ENCODE results near the gene FAM222B.

Gene FAM222B

DNA sequence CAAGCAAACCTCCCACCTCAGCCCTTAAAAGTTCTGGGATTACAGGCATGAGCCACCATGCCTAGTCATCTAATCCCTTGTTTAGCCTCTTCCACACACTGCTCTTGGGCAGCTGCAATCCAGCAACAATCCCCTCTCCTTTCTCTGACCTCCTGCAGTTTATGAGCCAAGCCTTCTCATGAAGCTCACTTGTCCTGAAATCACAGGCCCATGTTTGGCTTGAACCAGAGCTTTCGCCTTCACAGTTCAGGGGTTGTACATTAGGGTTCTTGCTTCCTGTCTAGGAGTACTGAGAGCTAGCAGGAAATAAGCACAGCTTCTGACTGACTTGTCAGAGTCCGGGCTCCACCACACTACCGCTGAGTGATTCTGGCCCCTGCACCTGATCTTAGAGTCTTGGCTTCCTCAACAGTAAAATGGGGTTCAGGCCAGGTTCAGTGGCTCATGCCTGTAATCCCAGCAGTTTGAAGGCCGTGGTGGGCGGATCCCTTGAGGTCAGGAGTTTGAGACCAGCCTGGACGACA lies 28.5 kb upstream of the FAM222B start:
- Histone ChIP-seq H3K79me2 (ENCODE audit: control insufficient read depth, insufficient read depth, low read length, unreplicated experiment) (no peaks in the 10 kb centered on the region), H3K4me1 (ENCODE audit: control insufficient read depth, insufficient read depth, low read length, unreplicated experiment) (no peaks in the 10 kb centered on the region), H3K27me3 (ENCODE audit: insufficient read depth, low read length) (no peaks in the 10 kb centered on the region), H3K36me3 (ENCODE audit: insufficient read depth, low read length) (no peaks in the 10 kb centered on the region), H2AFZ (ENCODE audit: low read length, unreplicated experiment) (no peak overlapping the region), H3K27ac (ENCODE audit: low read depth, low read length) (no peak overlapping the region), H3K4me3 (ENCODE audit: low read depth, low read length) (no peak overlapping the region)

DNA sequence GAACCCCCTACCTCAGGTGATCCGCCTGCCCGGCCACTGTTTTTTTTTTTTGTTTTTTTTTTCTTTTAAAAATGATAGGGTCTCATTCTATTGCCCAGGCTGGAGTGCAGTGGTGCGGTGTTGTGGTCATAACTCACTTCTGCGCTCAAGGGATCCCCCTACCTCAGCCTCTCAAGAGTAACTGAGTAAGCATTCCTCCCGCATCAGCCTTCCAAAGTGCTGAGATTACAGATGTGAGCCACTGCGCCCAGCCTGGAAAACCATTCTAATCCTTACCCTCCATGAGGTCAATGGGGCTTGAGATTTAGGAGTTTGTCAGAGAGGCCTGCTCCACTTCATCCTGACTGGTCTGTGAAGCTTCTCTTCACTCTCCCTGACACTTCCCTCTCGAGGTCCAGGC lies 24.7 kb upstream of the FAM222B start:
- H2AFZ ChIP-seq (ENCODE audit: low read length, unreplicated experiment) = no peak overlapping the region
- H3K4me3 ChIP-seq (ENCODE audit: low read depth, low read length) = no peak overlapping the region
- no peaks in the 10 kb centered on the region for H3K27me3 ChIP-seq (ENCODE audit: insufficient read depth, low read length)
- H3K79me2 ChIP-seq (ENCODE audit: control insufficient read depth, insufficient read depth, low read length, unreplicated experiment) = no peaks in the 10 kb centered on the region
- H3K4me1 ChIP-seq (ENCODE audit: control insufficient read depth, insufficient read depth, low read length, unreplicated experiment) = no peaks in the 10 kb centered on the region
- H3K27ac ChIP-seq (ENCODE audit: low read depth, low read length) = no peak overlapping the region
- no peaks in the 10 kb centered on the region for H3K36me3 ChIP-seq (ENCODE audit: insufficient read depth, low read length)

GRCh38 chr17:28865946-28866752 lies 23.6 kb upstream of the FAM222B start:
- no peak overlapping the region for H2AFZ ChIP-seq (ENCODE audit: low read length, unreplicated experiment)
- no peaks in the 10 kb centered on the region for H3K36me3 ChIP-seq (ENCODE audit: insufficient read depth, low read length)
- H3K79me2 ChIP-seq (ENCODE audit: control insufficient read depth, insufficient read depth, low read length, unreplicated experiment) = no peaks in the 10 kb centered on the region
- H3K27me3 ChIP-seq (ENCODE audit: insufficient read depth, low read length) = no peaks in the 10 kb centered on the region
- H3K4me3 ChIP-seq (ENCODE audit: low read depth, low read length) = no peak overlapping the region
- H3K4me1 ChIP-seq (ENCODE audit: control insufficient read depth, insufficient read depth, low read length, unreplicated experiment) = no peaks in the 10 kb centered on the region
- no peak overlapping the region for H3K27ac ChIP-seq (ENCODE audit: low read depth, low read length)

DNA sequence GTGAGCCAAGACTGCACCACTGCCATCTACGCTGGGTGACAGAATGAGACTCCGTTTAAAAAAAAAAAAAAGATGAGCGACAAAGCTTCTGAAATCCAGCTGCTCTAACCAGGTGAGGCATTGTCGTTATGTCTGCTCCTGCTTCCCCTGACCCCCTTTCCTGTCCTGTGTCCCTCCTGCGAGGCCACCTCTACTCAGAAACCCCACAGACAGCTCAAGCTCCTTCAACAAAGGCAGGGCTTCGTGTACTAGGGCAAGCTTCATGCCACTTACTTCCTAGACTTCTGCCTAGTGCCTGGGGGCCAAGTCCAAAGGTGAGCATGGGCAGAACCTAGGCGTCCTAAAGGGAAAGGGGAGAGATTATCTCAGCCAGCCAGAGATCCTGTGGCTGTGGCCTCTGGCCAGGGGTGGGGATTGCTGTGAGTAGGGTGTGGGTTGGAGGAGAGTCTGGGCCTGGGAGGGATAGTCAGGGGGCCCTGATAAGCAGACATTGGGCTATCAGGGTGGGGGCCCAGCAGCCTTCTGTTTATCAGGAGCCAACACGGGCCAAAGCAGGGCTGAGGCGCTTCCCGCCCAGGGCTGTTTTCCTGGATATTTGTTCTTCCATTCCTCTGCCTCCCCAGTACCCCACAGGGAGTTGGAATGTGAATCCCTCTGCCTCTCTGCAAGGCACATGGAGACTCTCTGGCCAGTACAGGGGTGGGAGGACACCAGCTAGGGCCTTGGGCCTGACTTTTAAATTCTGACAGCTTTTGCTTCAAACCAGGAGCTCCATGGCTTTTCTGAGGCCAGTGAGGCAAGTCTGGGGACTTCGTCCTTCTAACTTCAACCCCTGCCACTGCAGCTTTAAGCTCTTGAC lies 22.6 kb upstream of the FAM222B start:
- no peak overlapping the region for H2AFZ ChIP-seq (ENCODE audit: low read length, unreplicated experiment)
- H3K27ac ChIP-seq (ENCODE audit: low read depth, low read length) = no peak overlapping the region
- H3K4me1 ChIP-seq (ENCODE audit: control insufficient read depth, insufficient read depth, low read length, unreplicated experiment) = no peaks in the 10 kb centered on the region
- no peaks in the 10 kb centered on the region; the same call in 1 of the 2 replicates for H3K36me3 ChIP-seq (ENCODE audit: insufficient read depth, low read length)
- no peaks in the 10 kb centered on the region for H3K27me3 ChIP-seq (ENCODE audit: insufficient read depth, low read length)
- no peak overlapping the region for H3K4me3 ChIP-seq (ENCODE audit: low read depth, low read length)
- no peaks in the 10 kb centered on the region for H3K79me2 ChIP-seq (ENCODE audit: control insufficient read depth, insufficient read depth, low read length, unreplicated experiment)

- Histone ChIP-seq H2AFZ (ENCODE audit: low read length, unreplicated experiment) (no peak overlapping the region), H3K4me1 (ENCODE audit: control insufficient read depth, insufficient read depth, low read length, unreplicated experiment) (no peaks in the 10 kb centered on the region), H3K27me3 (ENCODE audit: insufficient read depth, low read length) (no peaks in the 10 kb centered on the region), H3K4me3 (ENCODE audit: low read depth, low read length) (no peak overlapping the region), H3K27ac (ENCODE audit: low read depth, low read length) (no peak overlapping the region), H3K79me2 (ENCODE audit: control insufficient read depth, insufficient read depth, low read length, unreplicated experiment) (no peaks in the 10 kb centered on the region), H3K36me3 (ENCODE audit: insufficient read depth, low read length) (no peaks in the 10 kb centered on the region; the same call in 1 of the 2 replicates)
These were observed 21.4 kb upstream of the FAM222B start for GRCh38 chr17:28863953-28864352.

DNA sequence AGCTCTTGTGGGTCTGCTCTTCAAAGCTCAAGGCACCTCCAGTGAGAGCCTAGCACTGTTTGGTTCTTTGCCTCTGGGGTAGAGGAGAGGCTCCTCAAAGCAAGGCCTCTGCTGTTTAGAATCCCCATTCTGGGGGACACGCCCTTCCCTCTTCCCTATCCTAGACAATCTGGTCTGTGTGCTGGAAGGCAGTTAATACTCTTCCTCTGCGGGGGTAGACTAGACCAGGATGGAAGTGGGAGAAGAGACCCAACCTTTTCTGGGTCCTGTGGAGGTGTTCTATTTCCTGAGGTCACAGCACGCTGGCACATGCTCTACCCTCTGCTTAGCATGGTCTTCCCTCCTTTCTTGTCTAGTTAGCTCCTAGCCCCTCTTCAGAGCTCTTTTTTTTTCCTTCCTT lies 20.0 kb upstream of the FAM222B start:
- H3K4me3 ChIP-seq (ENCODE audit: low read depth, low read length) = no peak overlapping the region
- no peaks in the 10 kb centered on the region for H3K27me3 ChIP-seq (ENCODE audit: insufficient read depth, low read length)
- H2AFZ ChIP-seq (ENCODE audit: low read length, unreplicated experiment) = no peak overlapping the region
- peaks cover 5% of the 10 kb centered on the region; the same call in 1 of the 2 replicates for H3K36me3 ChIP-seq (ENCODE audit: insufficient read depth, low read length)
- no peak overlapping the region for H3K27ac ChIP-seq (ENCODE audit: low read depth, low read length)
- H3K4me1 ChIP-seq (ENCODE audit: control insufficient read depth, insufficient read depth, low read length, unreplicated experiment) = no peaks in the 10 kb centered on the region
- no peaks in the 10 kb centered on the region for H3K79me2 ChIP-seq (ENCODE audit: control insufficient read depth, insufficient read depth, low read length, unreplicated experiment)

GRCh38 chr17:28861393-28862203 lies 19.0 kb upstream of the FAM222B start:
- Histone ChIP-seq H3K79me2 (ENCODE audit: control insufficient read depth, insufficient read depth, low read length, unreplicated experiment) (no peaks in the 10 kb centered on the region), H3K36me3 (ENCODE audit: insufficient read depth, low read length) (peaks cover 5% of the 10 kb centered on the region; the same call in 1 of the 2 replicates), H3K4me1 (ENCODE audit: control insufficient read depth, insufficient read depth, low read length, unreplicated experiment) (no peaks in the 10 kb centered on the region), H2AFZ (ENCODE audit: low read length, unreplicated experiment) (no peak overlapping the region), H3K27me3 (ENCODE audit: insufficient read depth, low read length) (no peaks in the 10 kb centered on the region), H3K27ac (ENCODE audit: low read depth, low read length) (no peak overlapping the region), H3K4me3 (ENCODE audit: low read depth, low read length) (no peak overlapping the region)

- Histone ChIP-seq H3K4me1 (ENCODE audit: control insufficient read depth, insufficient read depth, low read length, unreplicated experiment) (peaks cover 5% of the 10 kb centered on the region), H3K36me3 (ENCODE audit: insufficient read depth, low read length) (peaks cover 5% of the 10 kb centered on the region; the same call in 1 of the 2 replicates), H3K27ac (ENCODE audit: low read depth, low read length) (no peak overlapping the region), H3K4me3 (ENCODE audit: low read depth, low read length) (no peak overlapping the region), H3K79me2 (ENCODE audit: control insufficient read depth, insufficient read depth, low read length, unreplicated experiment) (peaks cover 5% of the 10 kb centered on the region), H3K27me3 (ENCODE audit: insufficient read depth, low read length) (no peaks in the 10 kb centered on the region), H2AFZ (ENCODE audit: low read length, unreplicated experiment) (no peak overlapping the region)
These were observed 17.8 kb upstream of the FAM222B start for GRCh38 chr17:28860363-28860808.

GRCh38 chr17:28858801-28859355 lies 16.3 kb upstream of the FAM222B start:
- Histone ChIP-seq H3K79me2 (ENCODE audit: control insufficient read depth, insufficient read depth, low read length, unreplicated experiment) (peaks cover 10% of the 10 kb centered on the region), H2AFZ (ENCODE audit: low read length, unreplicated experiment) (no peak overlapping the region), H3K36me3 (ENCODE audit: insufficient read depth, low read length) (peaks cover 5% of the 10 kb centered on the region; the same call in 1 of the 2 replicates)

More at GRCh38 chr17:28858801-28859355, 16.3 kb upstream of the FAM222B start:
- Histone ChIP-seq H3K4me3 (ENCODE audit: low read depth, low read length) (no peak overlapping the region), H3K27ac (ENCODE audit: low read depth, low read length) (no peak overlapping the region), H3K4me1 (ENCODE audit: control insufficient read depth, insufficient read depth, low read length, unreplicated experiment) (peaks cover 5% of the 10 kb centered on the region), H3K27me3 (ENCODE audit: insufficient read depth, low read length) (no peaks in the 10 kb centered on the region)
